Endothelial cell of umbilical vein (primary cell): ENCODE data around the gene MYO7B. TPM values are rescaled to one million over a fixed set of nuclear protein-coding genes. Genes with fewer than 3 reads are reported as not detected.

Source experiments
- BruUV-seq: library from RNA; stranded (reverse); fragments of 400-500 nt; replicated peaks from 2 replicates; lab custom pipeline; 2021; lab: Mats Ljungman, UMichigan
- CTCF ChIA-PET: fragments of 300-600, 350-600 bp; sonication (Branson Sonifier 250); formaldehyde crosslinking; loops from one replicate; lab custom pipeline; 2021; ENCODE audit warnings: antibody characterized with exemption, inconsistent platforms; lab: Charles Lee
- POLR2A ChIA-PET: fragments of 300-600, 350-600 bp; sonication (Branson Sonifier 250); formaldehyde crosslinking; loops from one replicate; lab custom pipeline; 2021; ENCODE audit warnings: antibody characterized with exemption, inconsistent platforms; lab: Charles Lee
- DNase-seq: peaks from one replicate; pipeline ENCODE4 v3.0.0-alpha.2; 2011; ENCODE audit warnings: low read depth, low spot score
- FAIRE-seq: peaks from 2 replicates; lab custom pipeline; 2011; peaks lifted over from hg19 to GRCh38; lab: Jason Lieb, UNC
- H2AFZ ChIP-seq: 2 replicates; pipeline ENCODE4 v1.6.0; 2012; ENCODE audit warnings: low read depth, low read length, control low read depth, inconsistent platforms
- H3K27ac ChIP-seq: 2 replicates; pipeline ENCODE4 v1.5.1; 2011; ENCODE audit warnings: low read depth, mild to moderate bottlenecking, control low read depth, low read length, moderate library complexity; ENCODE audit not compliant: insufficient read depth
- H3K27me3 ChIP-seq, 2 experiments: 2 replicates each; pipeline versions ENCODE4 v1.6.0 to v1.6.1; 2011; ENCODE audit warnings: low read length in 2 of 2, mixed read lengths in 1 of 2; ENCODE audit not compliant: control insufficient read depth in 2 of 2, insufficient read depth in 2 of 2
- H3K36me3 ChIP-seq, 2 experiments: 2 replicates in 1 of 2; 3 replicates in 1 of 2; pipeline ENCODE4 v1.5.1; 2011; ENCODE audit warnings: low read length in 2 of 2, mild to moderate bottlenecking in 1 of 2, moderate library complexity in 1 of 2; ENCODE audit not compliant: control insufficient read depth in 2 of 2, insufficient read depth in 2 of 2; ENCODE audit errors: extremely low read depth in 1 of 2
- H3K4me1 ChIP-seq: 3 replicates; pipeline ENCODE4 v1.5.1; 2011; ENCODE audit warnings: mild to moderate bottlenecking, low read length; ENCODE audit not compliant: control insufficient read depth, insufficient read depth; ENCODE audit errors: extremely low read depth
- H3K4me2 ChIP-seq: 2 replicates; pipeline ENCODE4 v1.6.1; 2011; ENCODE audit warnings: low read length, control low read depth, mixed read lengths; ENCODE audit not compliant: insufficient read depth
- H3K4me3 ChIP-seq, 3 experiments: fragments of 200-600 bp in 1 of 3; sonication (generic), shearing (Covaris generic) in 1 of 3; replicated peaks in 1 of 3; 2 replicates each; pipeline ENCODE4 v1.5.1; 2011 to 2016; ENCODE audit warnings: control low read depth in 3 of 3, low read length in 3 of 3, mild to moderate bottlenecking in 2 of 3, inconsistent platforms in 1 of 3, low read depth in 1 of 3, moderate library complexity in 1 of 3; ENCODE audit not compliant: insufficient read depth in 1 of 3
- H3K79me2 ChIP-seq: 2 replicates; pipeline ENCODE4 v1.6.0; 2012; ENCODE audit warnings: low read length, inconsistent platforms; ENCODE audit not compliant: control insufficient read depth, insufficient read depth
- H3K9ac ChIP-seq: replicated peaks from 2 replicates; pipeline ENCODE3; 2011; ENCODE audit warnings: low read length, control low read depth; ENCODE audit not compliant: insufficient read depth; ENCODE audit errors: extremely low read depth
- H3K9me1 ChIP-seq: replicated peaks from 3 replicates; pipeline ENCODE4 v1.6.0; 2011; ENCODE audit warnings: mild to moderate bottlenecking, low read length; ENCODE audit not compliant: control insufficient read depth, insufficient read depth; ENCODE audit errors: extremely low read depth
- H3K9me3 ChIP-seq: replicated peaks from 2 replicates; pipeline ENCODE4 v1.5.1; 2012; ENCODE audit warnings: low read length, inconsistent platforms; ENCODE audit not compliant: control insufficient read depth, insufficient read depth
- H4K20me1 ChIP-seq: replicated peaks from 2 replicates; pipeline ENCODE3; 2011; ENCODE audit warnings: mild to moderate bottlenecking, low read length; ENCODE audit not compliant: control insufficient read depth, insufficient read depth; ENCODE audit errors: extremely low read depth
- CTCF ChIP-seq, 2 donors: IDR thresholded peaks; 1 replicate in 1 of 2; 2 replicates in 1 of 2; pipeline ENCODE4 v1.5.1; 2011; ENCODE audit warnings: low read length in 2 of 2, mild to moderate bottlenecking in 2 of 2, moderate library complexity in 2 of 2, control low read depth in 1 of 2, inconsistent platforms in 1 of 2, low read depth in 1 of 2; ENCODE audit not compliant: insufficient read depth in 1 of 2; ENCODE audit errors: extremely low read depth in 1 of 2
- EZH2 ChIP-seq: IDR thresholded peaks from 2 replicates; pipeline ENCODE4 v1.6.1; 2012; ENCODE audit warnings: borderline replicate concordance, low read depth, mild to moderate bottlenecking, moderate library complexity, low read length, inconsistent platforms; ENCODE audit not compliant: severe bottlenecking
- FOS ChIP-seq: IDR thresholded peaks from 2 replicates; pipeline ENCODE4 v1.6.1; 2011; ENCODE audit warnings: mild to moderate bottlenecking, low read length, moderate library complexity, borderline replicate concordance; ENCODE audit not compliant: insufficient read depth
- GATA2 ChIP-seq: IDR thresholded peaks from 2 replicates; pipeline ENCODE4 v1.7.0; 2011; ENCODE audit warnings: low read depth, mild to moderate bottlenecking, moderate library complexity, mixed read lengths, low read length; ENCODE audit not compliant: insufficient read length, insufficient read depth
- JUN ChIP-seq: IDR thresholded peaks from 2 replicates; pipeline ENCODE4 v1.6.1; 2011; ENCODE audit warnings: borderline replicate concordance, low read depth; ENCODE audit not compliant: insufficient read length, insufficient read depth
- MAX ChIP-seq: IDR thresholded peaks from 2 replicates; pipeline ENCODE4 v1.6.1; 2011; ENCODE audit not compliant: insufficient read depth, insufficient read length
- MYC ChIP-seq: IDR thresholded peaks from one replicate; pipeline ENCODE4 v1.6.1; 2011; ENCODE audit warnings: mild to moderate bottlenecking, low read depth, low read length
- POLR2A ChIP-seq: IDR thresholded peaks from 2 replicates; pipeline ENCODE4 v1.6.1; 2012; ENCODE audit warnings: low read depth, mild to moderate bottlenecking, control low read depth, low read length
- POLR2AphosphoS5 ChIP-seq: IDR thresholded peaks from 2 replicates; pipeline ENCODE4 v1.6.1; 2012; ENCODE audit warnings: low read depth, mild to moderate bottlenecking, control low read depth, low read length, moderate library complexity; ENCODE audit not compliant: insufficient read depth
- dilution Hi-C: fragments of 300-500 bp; cut with MboI; formaldehyde crosslinking; loops from one replicate; pipeline ENCODE4 v1.15.0; 2019; ENCODE audit warnings: low sequenced_read_pairs; ENCODE audit not compliant: extremely low pct_ligation_motif_present
- intact Hi-C: fragments of 100-400 bp; cut with micrococcal nuclease; formaldehyde crosslinking; loops from one replicate; pipeline ENCODE4 v1.10.0; 2022
- polyA plus RNA-seq, 4 experiments: library from polyadenylated mRNA; depleted of rRNA in 3 of 4; stranded (reverse) in 3 of 4; unstranded in 1 of 4; fragments of >200 nt; gene quantifications; 2 replicates each; pipeline versions ENCODE4 v1.2.1 to v1.2.3, GENCODE V29; 2011 to 2012; ENCODE audit warnings: missing spikeins in 1 of 4
- total RNA-seq: library from RNA; stranded (reverse); gene quantifications from 2 replicates; pipeline ENCODE4 v1.2.3, GENCODE V29; 2021

Gene MYO7B
- total and polyA plus RNA-seq, 2 donors (not counting 3 experiments of a cell fraction or from before 2014, with no cell fraction given) = 0.17 TPM; not detected in 1

GRCh38 chr2:127645026-127645394 is 109.5 kb downstream of the MYO7B start:
- FAIRE-seq (peak; percentile 35), DNase-seq (no peak)
- no TSS peak for BruUV-seq
- Histone ChIP-seq H3K27me3 (no peaks in the 10 kb centered on the region), H3K27ac (no peak overlapping the region), H3K9ac (no peak overlapping the region), H3K36me3 (no peaks in the 10 kb centered on the region), H3K9me1 (no peaks in the 10 kb centered on the region), H3K4me2 (no peak overlapping the region), H4K20me1 (no peaks in the 10 kb centered on the region), H3K4me3 (no peak overlapping the region), H3K9me3 (no peaks in the 10 kb centered on the region), H2AFZ (no peak overlapping the region), H3K79me2 (no peaks in the 10 kb centered on the region), H3K4me1 (peaks cover 42% of the 10 kb centered on the region)
- dilution Hi-C loops (no loop called here), intact Hi-C loops (no loop called here)
- ChIA-PET POLR2A (no interaction called here), CTCF (interaction anchor here (0.9 to 2.4 kb wide), 4 partner anchors 13 to 53 kb away, joined by 3 to 19 read pairs (median 6); partner anchors contain the start of gene LIMS2)
- TF ChIP-seq FOS = no peak
- no peak for TF ChIP-seq CTCF (IDR thresholded peaks at IDR 0.05; ENCODE audit: extremely low read depth in 1 of 2, insufficient read depth in 1 of 2, low read depth in 1 of 2, low read length in 2 of 2)
- TF ChIP-seq GATA2 = no peak
- no peak for TF ChIP-seq POLR2AphosphoS5
- no peak for TF ChIP-seq POLR2A
- no peak for TF ChIP-seq EZH2
- TF ChIP-seq MAX = no peak
- TF ChIP-seq MYC = no peak
- no peak for TF ChIP-seq JUN
